Thyroid gland (tissue), 4 donors: ENCODE data around the gene AGBL1.

Source experiments
- POLR2A ChIP-seq, 2 donors: fragments of 450-650 bp; IDR thresholded peaks; one replicate each; pipeline ENCODE4 v1.6.1; 2017; ENCODE audit warnings: antibody characterized with exemption in 2 of 2, mild to moderate bottlenecking in 2 of 2, moderate library complexity in 1 of 2
- TF ChIP-seq, protein P1 (sequence below), 6 experiments: fragments of 200-600 bp in 3 of 6; fragments of 450-650 bp in 3 of 6; sonication (generic) in 3 of 6; IDR thresholded peaks; one replicate each; pipeline ENCODE4 v1.5.1; 2016 to 2019; ENCODE audit warnings: antibody characterized with exemption in 6 of 6, mild to moderate bottlenecking in 2 of 6, inconsistent platforms in 1 of 6, moderate library complexity in 1 of 6

DNA sequence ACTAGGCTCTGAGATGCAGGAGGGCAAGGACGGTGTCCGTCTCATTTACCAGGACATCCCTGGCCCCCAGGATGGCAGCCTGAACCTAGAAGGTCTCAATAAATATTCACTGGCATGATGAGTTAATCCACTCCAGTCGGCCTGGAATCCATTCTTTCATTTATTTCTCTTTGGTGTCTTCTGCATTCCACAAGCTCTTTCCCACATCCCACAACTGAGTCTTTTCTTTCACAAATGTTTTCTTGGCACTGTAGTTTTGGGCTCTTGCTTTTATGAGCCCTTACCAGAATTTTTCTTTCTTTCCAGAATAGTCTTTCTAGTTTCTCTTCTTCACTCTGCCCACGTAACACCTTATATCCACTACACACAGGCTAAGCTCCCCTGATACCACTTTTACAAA, 778.0 kb downstream of the AGBL1 start:
- TF ChIP-seq, protein P1, sequence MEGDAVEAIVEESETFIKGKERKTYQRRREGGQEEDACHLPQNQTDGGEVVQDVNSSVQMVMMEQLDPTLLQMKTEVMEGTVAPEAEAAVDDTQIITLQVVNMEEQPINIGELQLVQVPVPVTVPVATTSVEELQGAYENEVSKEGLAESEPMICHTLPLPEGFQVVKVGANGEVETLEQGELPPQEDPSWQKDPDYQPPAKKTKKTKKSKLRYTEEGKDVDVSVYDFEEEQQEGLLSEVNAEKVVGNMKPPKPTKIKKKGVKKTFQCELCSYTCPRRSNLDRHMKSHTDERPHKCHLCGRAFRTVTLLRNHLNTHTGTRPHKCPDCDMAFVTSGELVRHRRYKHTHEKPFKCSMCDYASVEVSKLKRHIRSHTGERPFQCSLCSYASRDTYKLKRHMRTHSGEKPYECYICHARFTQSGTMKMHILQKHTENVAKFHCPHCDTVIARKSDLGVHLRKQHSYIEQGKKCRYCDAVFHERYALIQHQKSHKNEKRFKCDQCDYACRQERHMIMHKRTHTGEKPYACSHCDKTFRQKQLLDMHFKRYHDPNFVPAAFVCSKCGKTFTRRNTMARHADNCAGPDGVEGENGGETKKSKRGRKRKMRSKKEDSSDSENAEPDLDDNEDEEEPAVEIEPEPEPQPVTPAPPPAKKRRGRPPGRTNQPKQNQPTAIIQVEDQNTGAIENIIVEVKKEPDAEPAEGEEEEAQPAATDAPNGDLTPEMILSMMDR (IDR thresholded peaks at IDR 0.05), result no peak
- TF ChIP-seq POLR2A (IDR thresholded peaks at IDR 0.05), result no peak
